Osteocyte (in vitro differentiated cells): ENCODE measurements around the gene GASK1B. TPM values are rescaled to one million over a fixed set of nuclear protein-coding genes. Genes with fewer than 3 reads are reported as not detected.

ENCODE experiments used
- DNase-seq: peaks from one replicate; pipeline ENCODE4 v3.0.0; 2021; ENCODE audit warnings: mixed read lengths; ENCODE audit not compliant: unreplicated experiment; ENCODE audit errors: extremely low spot score
- H3K27ac Mint-ChIP-seq: one replicate; pipeline ENCODE4 v1.8.0; 2021; ENCODE audit warnings: mild to moderate bottlenecking, mixed read lengths; ENCODE audit not compliant: unreplicated experiment
- H3K27me3 Mint-ChIP-seq: one replicate; pipeline ENCODE4 v1.8.0; 2021; ENCODE audit warnings: mixed read lengths; ENCODE audit not compliant: unreplicated experiment
- H3K36me3 Mint-ChIP-seq: one replicate; pipeline ENCODE4 v1.8.0; 2021; ENCODE audit warnings: mixed read lengths; ENCODE audit not compliant: unreplicated experiment
- H3K4me1 Mint-ChIP-seq: one replicate; pipeline ENCODE4 v1.8.0; 2021; ENCODE audit warnings: mixed read lengths; ENCODE audit not compliant: unreplicated experiment
- H3K4me3 Mint-ChIP-seq: one replicate; pipeline ENCODE4 v1.8.0; 2021; ENCODE audit warnings: mild to moderate bottlenecking, moderate library complexity, mixed read lengths; ENCODE audit not compliant: unreplicated experiment
- H3K9me3 Mint-ChIP-seq: one replicate; pipeline ENCODE4 v1.8.0; 2021; ENCODE audit warnings: mixed read lengths; ENCODE audit not compliant: unreplicated experiment
- CTCF ChIP-seq: fragments of 200-600 bp; sonication (generic); IDR thresholded peaks from 2 replicates; pipeline ENCODE4 v1.5.0; 2021; ENCODE audit warnings: antibody characterized with exemption, mild to moderate bottlenecking, moderate library complexity
- total RNA-seq: library from RNA; stranded (reverse); gene quantifications from 2 replicates; pipeline ENCODE4 v1.2.1, GENCODE V29; 2021

GASK1B gene
- total RNA-seq, 1 donor from 2014 or later: 11.7 TPM

GRCh38 chr4:158176108-158176507, 3.3 kb upstream of the GASK1B start:
- no peak overlapping the region for H3K4me3 Mint-ChIP-seq

GRCh38 chr4:158170691-158171561, 1.9 kb downstream of the GASK1B start:
- H3K4me3 Mint-ChIP-seq: peak overlapping the region; percentile 33
- no peaks in the 10 kb centered on the region for H3K27me3 Mint-ChIP-seq
- H3K36me3 Mint-ChIP-seq: no peaks in the 10 kb centered on the region
- no peak for DNase-seq
- TF ChIP-seq CTCF: peak; percentile 36
- no peaks in the 10 kb centered on the region for H3K9me3 Mint-ChIP-seq
- peaks cover 19% of the 10 kb centered on the region for H3K4me1 Mint-ChIP-seq
- no peak overlapping the region for H3K27ac Mint-ChIP-seq

More at GRCh38 chr4:158176108-158176507, 3.3 kb upstream of the GASK1B start:
- Mint-ChIP-seq H3K9me3 (no peaks in the 10 kb centered on the region), H3K27ac (no peak overlapping the region), H3K36me3 (no peaks in the 10 kb centered on the region), H3K27me3 (no peaks in the 10 kb centered on the region), H3K4me1 (peaks cover 37% of the 10 kb centered on the region)
- TF ChIP-seq CTCF: no peak
- no peak for DNase-seq

GRCh38 chr4:158169931-158170690, 2.7 kb downstream of the GASK1B start:
- Mint-ChIP-seq H3K36me3 (no peaks in the 10 kb centered on the region), H3K4me3 (peak overlapping the region; percentile 14), H3K9me3 (no peaks in the 10 kb centered on the region), H3K27me3 (no peaks in the 10 kb centered on the region), H3K27ac (no peak overlapping the region), H3K4me1 (peaks cover 21% of the 10 kb centered on the region)
- DNase-seq: no peak
- no peak for TF ChIP-seq CTCF

GRCh38 chr4:158169506-158169905, 3.3 kb downstream of the GASK1B start:
- no peak for TF ChIP-seq CTCF
- DNase-seq: no peak
- Mint-ChIP-seq H3K9me3 (no peaks in the 10 kb centered on the region), H3K4me1 (peaks cover 27% of the 10 kb centered on the region), H3K27ac (no peak overlapping the region), H3K36me3 (no peaks in the 10 kb centered on the region), H3K4me3 (no peak overlapping the region), H3K27me3 (no peaks in the 10 kb centered on the region)

GRCh38 chr4:158168606-158169005, 4.2 kb downstream of the GASK1B start:
- Mint-ChIP-seq H3K9me3 (no peaks in the 10 kb centered on the region), H3K27ac (no peak overlapping the region), H3K4me3 (no peak overlapping the region), H3K4me1 (peaks cover 35% of the 10 kb centered on the region), H3K27me3 (no peaks in the 10 kb centered on the region), H3K36me3 (no peaks in the 10 kb centered on the region)
- TF ChIP-seq CTCF: no peak
- no peak for DNase-seq
